Cardiac muscle cell (in vitro differentiated cells and primary cell): ENCODE data around the gene B4GALT5. TPM values are rescaled to one million over a fixed set of nuclear protein-coding genes. Genes with fewer than 3 reads are reported as not detected.

Experiments
- DNase-seq, 2 donors: peaks; one replicate each; pipeline versions ENCODE4 v3.0.0 to v3.0.0-alpha.2; 2010 to 2017; ENCODE audit warnings: low read depth in 1 of 2, low spot score in 1 of 2
- H3K27ac ChIP-seq: fragments of 200-600 bp; sonication (generic); 2 replicates; pipeline ENCODE4 v1.5.1; 2016
- H3K27me3 ChIP-seq: fragments of 200-600 bp; sonication (generic); 2 replicates; pipeline ENCODE4 v1.6.0; 2016; ENCODE audit warnings: control low read depth
- H3K36me3 ChIP-seq: fragments of 200-600 bp; sonication (generic); 2 replicates; pipeline ENCODE4 v1.5.1; 2016; ENCODE audit warnings: control low read depth
- H3K4me1 ChIP-seq: fragments of 200-600 bp; sonication (generic); 2 replicates; pipeline ENCODE4 v1.8.1; 2017; ENCODE audit warnings: low read depth, mild to moderate bottlenecking, mixed run types
- H3K4me3 ChIP-seq: fragments of 200-600 bp; sonication (generic); 2 replicates; pipeline ENCODE4 v1.5.1; 2016; ENCODE audit warnings: mild to moderate bottlenecking
- H3K9me3 ChIP-seq: fragments of 200-600 bp; sonication (generic); 2 replicates; pipeline ENCODE4 v1.5.1; 2017; ENCODE audit warnings: low read depth, mild to moderate bottlenecking, control low read depth
- CTCF ChIP-seq: IDR thresholded peaks from 2 replicates; pipeline ENCODE4 v1.5.1; 2012; ENCODE audit warnings: low read depth, mild to moderate bottlenecking, low read length
- polyA plus RNA-seq: library from polyadenylated mRNA; unstranded; fragments of >200 nt; fragmentation: Nextera tagmentation; extraction: Ambion mirVana; gene quantifications from 2 replicates; pipeline ENCODE4 v1.2.1, GENCODE V29; 2016
- total RNA-seq: library from RNA; depleted of rRNA; stranded (reverse); fragments of >200 nt; gene quantifications from 2 replicates; pipeline ENCODE4 v1.2.3, GENCODE V29; 2016

Gene B4GALT5
- total and polyA plus RNA-seq, 2 experiments from 2014 or later = 11.5 to 26.5 TPM

- no peak for DNase-seq
- Histone ChIP-seq H3K27ac (no peak overlapping the region), H3K9me3 (no peaks in the 10 kb centered on the region), H3K36me3 (no peaks in the 10 kb centered on the region), H3K4me3 (no peak overlapping the region), H3K4me1 (peaks cover 16% of the 10 kb centered on the region), H3K27me3 (no peaks in the 10 kb centered on the region)
- no peak for TF ChIP-seq CTCF
These were observed 11.8 kb downstream of the B4GALT5 start for GRCh38 chr20:49701916-49702315.

GRCh38 chr20:49701241-49701790 lies 12.4 kb downstream of the B4GALT5 start:
- H3K27me3 ChIP-seq = no peaks in the 10 kb centered on the region
- no peak for TF ChIP-seq CTCF
- no peak for DNase-seq
- peaks cover 13% of the 10 kb centered on the region for H3K4me1 ChIP-seq
- H3K9me3 ChIP-seq = no peaks in the 10 kb centered on the region
- no peaks in the 10 kb centered on the region for H3K36me3 ChIP-seq
- H3K4me3 ChIP-seq = no peak overlapping the region
- H3K27ac ChIP-seq = no peak overlapping the region

GRCh38 chr20:49700411-49701185 lies 13.1 kb downstream of the B4GALT5 start:
- Histone ChIP-seq H3K27ac (no peak overlapping the region), H3K4me1 (peaks cover 13% of the 10 kb centered on the region), H3K27me3 (no peaks in the 10 kb centered on the region), H3K4me3 (no peak overlapping the region), H3K9me3 (no peaks in the 10 kb centered on the region), H3K36me3 (no peaks in the 10 kb centered on the region)
- peak in 1 of 2 donors; percentile 79 for DNase-seq
- TF ChIP-seq CTCF = no peak

- DNase-seq = peak in 1 of 2 donors; percentile 62
- no peak for TF ChIP-seq CTCF
- Histone ChIP-seq H3K27ac (no peak overlapping the region), H3K9me3 (no peaks in the 10 kb centered on the region), H3K4me1 (peaks cover 10% of the 10 kb centered on the region), H3K4me3 (no peak overlapping the region), H3K27me3 (no peaks in the 10 kb centered on the region), H3K36me3 (no peaks in the 10 kb centered on the region)
These were observed 14.3 kb downstream of the B4GALT5 start for GRCh38 chr20:49699200-49699992.

GRCh38 chr20:49698477-49698876 lies 15.2 kb downstream of the B4GALT5 start:
- DNase-seq = no peak
- H3K9me3 ChIP-seq = no peaks in the 10 kb centered on the region
- H3K27ac ChIP-seq = no peak overlapping the region
- no peaks in the 10 kb centered on the region for H3K27me3 ChIP-seq
- peaks cover 10% of the 10 kb centered on the region for H3K4me1 ChIP-seq
- H3K36me3 ChIP-seq = no peaks in the 10 kb centered on the region
- TF ChIP-seq CTCF = no peak
- H3K4me3 ChIP-seq = no peak overlapping the region
